Liver (tissue), 9 donors: ENCODE results near the gene MXRA8. TPM values are rescaled to one million over a fixed set of nuclear protein-coding genes. Genes with fewer than 3 reads are reported as not detected.

Experiments
- DNase-seq: peaks from one replicate; pipeline ENCODE4 v3.0.0-alpha.2; 2017; ENCODE audit warnings: low spot score
- H3K27ac ChIP-seq, 2 donors: one replicate each; pipeline ENCODE4 v1.7.0; 2013; ENCODE audit warnings: inconsistent platforms in 2 of 2, low read length in 2 of 2, control low read depth in 1 of 2, low read depth in 1 of 2, mild to moderate bottlenecking in 1 of 2
- H3K27me3 ChIP-seq, 4 donors: one replicate each; pipeline versions ENCODE4 v1.6.1 to v1.7.0; 2013; ENCODE audit warnings: low read length in 3 of 4, inconsistent platforms in 1 of 4, mild to moderate bottlenecking in 1 of 4, moderate library complexity in 1 of 4; ENCODE audit not compliant: control insufficient read depth in 4 of 4, insufficient read depth in 4 of 4
- H3K36me3 ChIP-seq, 4 donors: one replicate each; pipeline versions ENCODE4 v1.6.1 to v1.7.0; 2013; ENCODE audit warnings: low read length in 3 of 4, mild to moderate bottlenecking in 3 of 4, low read depth in 1 of 4, moderate library complexity in 1 of 4; ENCODE audit not compliant: control insufficient read depth in 4 of 4, insufficient read depth in 3 of 4
- H3K4me1 ChIP-seq, 4 donors: one replicate each; pipeline versions ENCODE4 v1.6.1 to v1.7.0; 2013; ENCODE audit warnings: low read length in 3 of 4, mild to moderate bottlenecking in 3 of 4, moderate library complexity in 1 of 4; ENCODE audit not compliant: control insufficient read depth in 4 of 4, insufficient read depth in 4 of 4
- H3K4me3 ChIP-seq, 3 donors: one replicate each; pipeline versions ENCODE4 v1.6.1 to v1.7.0; 2013; ENCODE audit warnings: low read length in 3 of 3, control low read depth in 1 of 3, low read depth in 1 of 3, mild to moderate bottlenecking in 1 of 3
- H3K9ac ChIP-seq, 2 donors: one replicate each; pipeline ENCODE4 v1.7.0; 2013; ENCODE audit warnings: low read length in 2 of 2, mild to moderate bottlenecking in 2 of 2, moderate library complexity in 2 of 2, control low read depth in 1 of 2, low read depth in 1 of 2
- H3K9me3 ChIP-seq, 4 donors: one replicate each; pipeline versions ENCODE4 v1.6.1 to v1.7.0; 2013; ENCODE audit warnings: low read length in 3 of 4; ENCODE audit not compliant: control insufficient read depth in 4 of 4
- EGR1 ChIP-seq, 2 donors: IDR thresholded peaks; 2 replicates each; pipeline ENCODE4 v1.6.1; 2016 to 2018; ENCODE audit warnings: antibody characterized with exemption in 2 of 2, low read depth in 2 of 2
- FOXA2 ChIP-seq: IDR thresholded peaks from 2 replicates; pipeline ENCODE4 v1.6.1; 2016; ENCODE audit warnings: antibody characterized with exemption
- GABPA ChIP-seq, 2 donors: IDR thresholded peaks in 1 of 2; conservative IDR thresholded peaks in 1 of 2; 2 replicates each; pipeline ENCODE4 v1.6.1; 2016; ENCODE audit warnings: antibody characterized with exemption in 2 of 2, mild to moderate bottlenecking in 1 of 2, moderate library complexity in 1 of 2
- HNF4A ChIP-seq, 2 donors: conservative IDR thresholded peaks; 2 replicates each; pipeline ENCODE4 v1.6.1; 2016; ENCODE audit warnings: antibody characterized with exemption in 2 of 2, mild to moderate bottlenecking in 2 of 2
- HNF4G ChIP-seq: IDR thresholded peaks from 2 replicates; pipeline ENCODE4 v1.6.1; 2016; ENCODE audit warnings: antibody characterized with exemption
- JUND ChIP-seq, 2 donors: IDR thresholded peaks; 2 replicates each; pipeline ENCODE4 v1.6.1; 2016; ENCODE audit warnings: antibody characterized with exemption in 2 of 2
- NR2F2 ChIP-seq: IDR thresholded peaks from 2 replicates; pipeline ENCODE4 v1.6.1; 2016; ENCODE audit warnings: antibody characterized with exemption
- RXRA ChIP-seq, 2 donors: IDR thresholded peaks; 2 replicates each; pipeline ENCODE4 v1.6.1; 2017 to 2018; ENCODE audit warnings: antibody characterized with exemption in 2 of 2, mild to moderate bottlenecking in 1 of 2
- SP1 ChIP-seq: IDR thresholded peaks from 2 replicates; pipeline ENCODE4 v1.6.1; 2018; ENCODE audit warnings: antibody characterized with exemption, mild to moderate bottlenecking
- TAF1 ChIP-seq: conservative IDR thresholded peaks from 2 replicates; pipeline ENCODE4 v1.6.1; 2016; ENCODE audit warnings: antibody characterized with exemption, mild to moderate bottlenecking
- YY1 ChIP-seq: IDR thresholded peaks from 2 replicates; pipeline ENCODE4 v1.6.1; 2016; ENCODE audit warnings: antibody characterized with exemption, mild to moderate bottlenecking
- WGBS: extraction: QIAGEN DNeasy Blood & Tissue Kit; methylation state at CpG from one replicate; pipeline ENCODE4 v1.1.7; 2013; 5-methylcytosine and 5-hydroxymethylcytosine counted together
- polyA plus RNA-seq, 2 donors: library from polyadenylated mRNA; stranded (reverse) in 1 of 2; unstranded in 1 of 2; fragments of 200-250 nt in 1 of 2; fragments of >200 nt in 1 of 2; fragmentation: Nextera tagmentation in 1 of 2; extraction: Ambion mirVana in 1 of 2; gene quantifications; one replicate each; pipeline versions ENCODE4 v1.2.1 to v1.2.3, GENCODE V29; 2013 to 2015
- total RNA-seq, 2 donors: library from RNA; depleted of rRNA; stranded (reverse); fragments of >200 nt; gene quantifications; one replicate each; pipeline ENCODE4 v1.2.3, GENCODE V29; 2014
- TF ChIP-seq, protein P1 (sequence below): IDR thresholded peaks from 2 replicates; pipeline ENCODE4 v1.6.1; 2016; ENCODE audit warnings: antibody characterized with exemption
- TF ChIP-seq, protein P2 (sequence below): IDR thresholded peaks from 2 replicates; pipeline ENCODE4 v1.6.1; 2016; ENCODE audit warnings: antibody characterized with exemption, mild to moderate bottlenecking
- TF ChIP-seq, protein P3 (sequence below): fragments of 150-350 bp; IDR thresholded peaks from 2 replicates; pipeline ENCODE4 v1.5.1; 2017; ENCODE audit warnings: improper control_type of control experiment, low read depth, low read length; ENCODE audit not compliant: missing input control
- donor health status: healthy.
- donor health status: healthy.
- donor health status: healthy.
- donor health status: healthy.
- donor health status: healthy.

Gene MXRA8
- total and polyA plus RNA-seq, 4 donors, result 1.8 to 5.9 (median 4.2) TPM

DNA sequence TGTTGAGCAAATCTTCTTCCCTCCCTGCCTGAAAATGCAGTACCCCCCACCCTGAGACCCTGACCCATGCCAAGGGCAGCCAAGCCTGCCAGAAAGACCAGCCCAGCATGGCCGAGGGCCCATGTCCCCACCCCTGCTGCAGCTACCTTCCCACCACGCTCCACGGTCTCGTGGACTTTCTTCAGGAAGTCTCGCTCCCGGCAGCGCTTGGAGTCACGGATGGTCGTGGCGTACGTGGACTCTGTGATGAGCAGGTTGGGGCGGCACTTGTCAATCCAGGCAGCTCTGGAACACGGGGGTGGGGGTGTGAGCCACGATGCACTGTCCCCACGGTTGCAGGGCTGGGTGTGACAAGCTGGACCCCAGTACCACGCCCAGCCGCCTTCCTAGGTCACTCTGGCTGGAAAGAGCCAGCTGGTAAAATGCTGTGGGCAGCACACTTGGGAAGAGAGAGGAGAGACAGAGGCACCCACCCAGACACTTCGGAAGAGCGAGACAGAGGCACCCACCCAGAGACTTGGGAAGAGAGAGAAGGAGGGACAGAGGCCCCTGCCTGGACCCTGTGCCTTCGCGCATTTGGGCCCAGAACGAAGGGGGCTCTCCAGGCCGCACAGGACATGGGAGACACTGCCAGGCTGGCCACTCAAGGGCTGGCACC lies 43.5 kb downstream of the MXRA8 start:
- no peak for TF ChIP-seq JUND (IDR thresholded peaks at IDR 0.05)
- TF ChIP-seq YY1, result no peak
- TF ChIP-seq, protein P1, sequence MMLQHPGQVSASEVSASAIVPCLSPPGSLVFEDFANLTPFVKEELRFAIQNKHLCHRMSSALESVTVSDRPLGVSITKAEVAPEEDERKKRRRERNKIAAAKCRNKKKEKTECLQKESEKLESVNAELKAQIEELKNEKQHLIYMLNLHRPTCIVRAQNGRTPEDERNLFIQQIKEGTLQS, result no peak
- H3K9me3 ChIP-seq, result no peaks in the 10 kb centered on the region
- no peak overlapping the region for H3K27ac ChIP-seq
- no peak overlapping the region for H3K9ac ChIP-seq
- no peak overlapping the region for H3K4me3 ChIP-seq
- no peak for DNase-seq
- no peaks in the 10 kb centered on the region for H3K27me3 ChIP-seq
- 94% methylated on average over 23 of the region's 23 CpGs for WGBS
- H3K36me3 ChIP-seq, result peaks cover 3 to 41% (median 19%) of the 10 kb centered on the region in 4 donors
- H3K4me1 ChIP-seq, result peaks cover 0 to 4% (median 3%) of the 10 kb centered on the region in 4 donors

DNA sequence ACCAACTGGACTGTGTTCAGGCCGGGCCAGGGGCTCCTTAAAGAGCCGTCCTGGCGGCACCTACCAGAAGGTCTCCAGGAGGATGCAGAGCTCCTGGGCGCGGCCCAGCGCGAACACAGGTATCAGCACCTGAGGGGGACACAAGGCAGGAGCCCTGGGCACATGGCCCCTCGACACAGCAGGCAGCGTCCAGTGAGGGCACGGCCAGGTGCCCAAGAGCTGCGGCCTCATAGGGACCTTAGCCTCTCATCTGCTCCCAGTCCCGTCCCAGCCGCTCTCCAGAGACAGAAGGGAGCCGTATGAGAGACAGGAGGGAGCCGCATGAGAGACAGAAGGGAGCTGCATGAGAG lies 44.1 kb downstream of the MXRA8 start:
- Histone ChIP-seq H3K9ac (no peak overlapping the region), H3K27ac (no peak overlapping the region), H3K27me3 (no peaks in the 10 kb centered on the region), H3K4me1 (peaks cover 5 to 10% (median 7%) of the 10 kb centered on the region in 4 donors), H3K36me3 (peaks cover 3 to 39% (median 19%) of the 10 kb centered on the region in 4 donors), H3K4me3 (no peak overlapping the region), H3K9me3 (no peaks in the 10 kb centered on the region)
- no peak for DNase-seq
- TF ChIP-seq TAF1 (no peak), HNF4A (conservative IDR thresholded peaks at IDR 0.05) (no peak), JUND (IDR thresholded peaks at IDR 0.05) (no peak), GABPA (IDR thresholded peaks at IDR 0.05 in 1 of 2, conservative IDR thresholded peaks at IDR 0.05 in 1 of 2) (no peak), EGR1 (IDR thresholded peaks at IDR 0.05; ENCODE audit: low read depth in 2 of 2) (no peak), SP1 (no peak), YY1 (no peak), RXRA (IDR thresholded peaks at IDR 0.05) (no peak)
- whole genome bisulfite sequencing, result 96% methylated on average over 15 of the region's 15 CpGs

DNA sequence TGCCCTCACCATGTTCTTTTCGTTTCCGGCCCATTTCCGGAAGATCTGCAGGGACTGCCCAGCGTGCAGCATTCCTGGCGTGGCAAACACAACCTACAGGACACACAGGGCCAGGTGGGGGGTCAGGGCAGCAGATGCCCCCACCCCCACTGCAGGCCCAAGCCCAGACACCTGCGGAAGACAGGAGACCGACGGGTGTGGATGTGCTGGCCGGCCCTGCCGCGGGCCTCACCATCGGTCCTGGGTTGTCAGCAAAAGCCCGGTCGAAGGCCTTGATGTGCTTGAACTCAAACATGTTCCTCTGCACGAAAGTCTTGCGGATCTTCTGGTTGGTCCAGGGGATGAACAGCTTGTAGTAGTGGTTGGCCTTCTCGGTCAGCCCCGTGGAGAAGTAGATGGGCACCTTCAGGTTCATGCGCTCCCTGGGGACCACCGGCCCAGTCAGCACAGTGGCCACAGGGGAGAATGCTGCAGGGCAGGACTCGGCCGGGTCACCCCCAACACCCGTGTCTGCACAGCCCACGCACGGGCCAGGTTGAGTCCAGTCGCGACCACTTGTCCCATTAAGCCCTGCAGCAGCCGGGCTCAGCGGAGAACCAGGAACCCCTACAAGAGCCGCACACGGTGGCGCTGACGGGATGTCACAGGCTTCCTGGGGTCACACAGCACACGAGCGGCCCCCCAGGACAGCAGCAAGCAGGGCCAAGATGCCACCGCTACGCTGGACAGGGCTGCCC lies 44.7 kb downstream of the MXRA8 start:
- TF ChIP-seq EGR1 (IDR thresholded peaks at IDR 0.05; ENCODE audit: low read depth in 2 of 2) (no peak), GABPA (IDR thresholded peaks at IDR 0.05 in 1 of 2, conservative IDR thresholded peaks at IDR 0.05 in 1 of 2) (no peak), YY1 (no peak), HNF4G (no peak), TAF1 (no peak), FOXA2 (no peak), HNF4A (conservative IDR thresholded peaks at IDR 0.05) (no peak), NR2F2 (no peak), JUND (IDR thresholded peaks at IDR 0.05) (no peak)
- TF ChIP-seq, protein P2, sequence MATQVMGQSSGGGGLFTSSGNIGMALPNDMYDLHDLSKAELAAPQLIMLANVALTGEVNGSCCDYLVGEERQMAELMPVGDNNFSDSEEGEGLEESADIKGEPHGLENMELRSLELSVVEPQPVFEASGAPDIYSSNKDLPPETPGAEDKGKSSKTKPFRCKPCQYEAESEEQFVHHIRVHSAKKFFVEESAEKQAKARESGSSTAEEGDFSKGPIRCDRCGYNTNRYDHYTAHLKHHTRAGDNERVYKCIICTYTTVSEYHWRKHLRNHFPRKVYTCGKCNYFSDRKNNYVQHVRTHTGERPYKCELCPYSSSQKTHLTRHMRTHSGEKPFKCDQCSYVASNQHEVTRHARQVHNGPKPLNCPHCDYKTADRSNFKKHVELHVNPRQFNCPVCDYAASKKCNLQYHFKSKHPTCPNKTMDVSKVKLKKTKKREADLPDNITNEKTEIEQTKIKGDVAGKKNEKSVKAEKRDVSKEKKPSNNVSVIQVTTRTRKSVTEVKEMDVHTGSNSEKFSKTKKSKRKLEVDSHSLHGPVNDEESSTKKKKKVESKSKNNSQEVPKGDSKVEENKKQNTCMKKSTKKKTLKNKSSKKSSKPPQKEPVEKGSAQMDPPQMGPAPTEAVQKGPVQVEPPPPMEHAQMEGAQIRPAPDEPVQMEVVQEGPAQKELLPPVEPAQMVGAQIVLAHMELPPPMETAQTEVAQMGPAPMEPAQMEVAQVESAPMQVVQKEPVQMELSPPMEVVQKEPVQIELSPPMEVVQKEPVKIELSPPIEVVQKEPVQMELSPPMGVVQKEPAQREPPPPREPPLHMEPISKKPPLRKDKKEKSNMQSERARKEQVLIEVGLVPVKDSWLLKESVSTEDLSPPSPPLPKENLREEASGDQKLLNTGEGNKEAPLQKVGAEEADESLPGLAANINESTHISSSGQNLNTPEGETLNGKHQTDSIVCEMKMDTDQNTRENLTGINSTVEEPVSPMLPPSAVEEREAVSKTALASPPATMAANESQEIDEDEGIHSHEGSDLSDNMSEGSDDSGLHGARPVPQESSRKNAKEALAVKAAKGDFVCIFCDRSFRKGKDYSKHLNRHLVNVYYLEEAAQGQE, result no peak
- TF ChIP-seq, protein P3, sequence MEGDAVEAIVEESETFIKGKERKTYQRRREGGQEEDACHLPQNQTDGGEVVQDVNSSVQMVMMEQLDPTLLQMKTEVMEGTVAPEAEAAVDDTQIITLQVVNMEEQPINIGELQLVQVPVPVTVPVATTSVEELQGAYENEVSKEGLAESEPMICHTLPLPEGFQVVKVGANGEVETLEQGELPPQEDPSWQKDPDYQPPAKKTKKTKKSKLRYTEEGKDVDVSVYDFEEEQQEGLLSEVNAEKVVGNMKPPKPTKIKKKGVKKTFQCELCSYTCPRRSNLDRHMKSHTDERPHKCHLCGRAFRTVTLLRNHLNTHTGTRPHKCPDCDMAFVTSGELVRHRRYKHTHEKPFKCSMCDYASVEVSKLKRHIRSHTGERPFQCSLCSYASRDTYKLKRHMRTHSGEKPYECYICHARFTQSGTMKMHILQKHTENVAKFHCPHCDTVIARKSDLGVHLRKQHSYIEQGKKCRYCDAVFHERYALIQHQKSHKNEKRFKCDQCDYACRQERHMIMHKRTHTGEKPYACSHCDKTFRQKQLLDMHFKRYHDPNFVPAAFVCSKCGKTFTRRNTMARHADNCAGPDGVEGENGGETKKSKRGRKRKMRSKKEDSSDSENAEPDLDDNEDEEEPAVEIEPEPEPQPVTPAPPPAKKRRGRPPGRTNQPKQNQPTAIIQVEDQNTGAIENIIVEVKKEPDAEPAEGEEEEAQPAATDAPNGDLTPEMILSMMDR, result no peak
- TF ChIP-seq, protein P1, result no peak
- H3K4me1 ChIP-seq, result peaks cover 6 to 14% (median 10%) of the 10 kb centered on the region in 4 donors
- H3K9ac ChIP-seq, result no peak overlapping the region
- no peak for DNase-seq
- H3K4me3 ChIP-seq, result no peak overlapping the region
- H3K27ac ChIP-seq, result no peak overlapping the region
- no peaks in the 10 kb centered on the region for H3K9me3 ChIP-seq
- H3K27me3 ChIP-seq, result no peaks in the 10 kb centered on the region
- H3K36me3 ChIP-seq, result peaks cover 3 to 38% (median 19%) of the 10 kb centered on the region in 4 donors
- WGBS, result 92% methylated on average over 37 of the region's 37 CpGs
